GM21360 (cell line): ENCODE data around the gene MICAL3.

Experiments used
- ATAC-seq: cut with Tn5 transposase; IDR thresholded peaks from one replicate; pipeline ENCODE4 v1.9.1; 2021; ENCODE audit warnings: mild to moderate bottlenecking, moderate library complexity; ENCODE audit not compliant: unreplicated experiment

Gene MICAL3

GRCh38 chr22:17874231-17874905 is 150.0 kb downstream of the MICAL3 start:
- no peak for ATAC-seq

GRCh38 chr22:17873804-17874203 is 150.6 kb downstream of the MICAL3 start:
- no peak for ATAC-seq

GRCh38 chr22:17873116-17873515 is 151.2 kb downstream of the MICAL3 start:
- no peak for ATAC-seq

GRCh38 chr22:17872471-17872870 is 151.9 kb downstream of the MICAL3 start:
- no peak for ATAC-seq

GRCh38 chr22:17871726-17872458 is 152.5 kb downstream of the MICAL3 start:
- no peak for ATAC-seq

GRCh38 chr22:17870407-17870806 is 154.0 kb downstream of the MICAL3 start:
- no peak for ATAC-seq

GRCh38 chr22:17869285-17870096 is 154.9 kb downstream of the MICAL3 start:
- ATAC-seq: no peak

GRCh38 chr22:17868771-17869170 is 155.6 kb downstream of the MICAL3 start:
- ATAC-seq: no peak

- ATAC-seq: no peak
Measured at GRCh38 chr22:17867160-17867785, 157.1 kb downstream of the MICAL3 start.

GRCh38 chr22:17866621-17867020 is 157.7 kb downstream of the MICAL3 start:
- no peak for ATAC-seq

GRCh38 chr22:17866127-17866526 is 158.2 kb downstream of the MICAL3 start:
- no peak for ATAC-seq

- no peak for ATAC-seq
Measured at GRCh38 chr22:17865183-17866055, 158.9 kb downstream of the MICAL3 start.

- ATAC-seq: no peak
Measured at GRCh38 chr22:17864398-17865182, 159.8 kb downstream of the MICAL3 start.

- ATAC-seq: no peak
Measured at GRCh38 chr22:17862646-17863181, 161.6 kb downstream of the MICAL3 start.

- no peak for ATAC-seq
Measured at GRCh38 chr22:17861909-17862308, 162.5 kb downstream of the MICAL3 start.

- no peak for ATAC-seq
Measured at GRCh38 chr22:17860220-17860965, 164.0 kb downstream of the MICAL3 start.

- ATAC-seq: no peak
Measured at GRCh38 chr22:17858033-17858432, 166.3 kb downstream of the MICAL3 start.

- ATAC-seq: no peak
Measured at GRCh38 chr22:17855572-17856290, 168.6 kb downstream of the MICAL3 start.
